Diencephalon (tissue), 1 donor: ENCODE measurements around the gene RAB39B. TPM values are rescaled to one million over a fixed set of nuclear protein-coding genes. Genes with fewer than 3 reads are reported as not detected.

Source experiments
- small RNA-seq: library from RNA; depleted of rRNA; stranded (forward); fragments of <200 nt; gene quantifications from one replicate; pipeline ENCODE3, GENCODE V24; 2014
- total RNA-seq: library from RNA; depleted of rRNA; stranded (reverse); fragments of >200 nt; gene quantifications from one replicate; pipeline ENCODE4 v1.2.3, GENCODE V29; 2014

RAB39B gene
- total RNA-seq = 34.1 TPM

GRCh38 chrX:155263854-155264628 is at the start of gene RAB39B:
Gene RAB39B, minus strand, starts transcription at chrX:155264491. Its CDS starts 203 bp downstream, at chrX:155264288.

GRCh38 chrX:155216179-155216939 is 47.9 kb downstream of the RAB39B start, which contains the start of gene VBP1:
Gene VBP1, plus strand, starts transcription at chrX:155216460. Its CDS starts 23 bp downstream, at chrX:155216483.

Small RNAs within 50 kb of the gene (small RNA-seq; reads per million reads assigned to genes)
- gene AC234781.4 = not detected

Other genes starting within 250 kb of the RAB39B start
- 6.7 TPM for gene F8, start 241.8 kb downstream of the RAB39B start, total RNA-seq
- 29.8 TPM for gene FUNDC2, start 237.6 kb downstream of the RAB39B start, total RNA-seq
- 6.7 TPM for gene CMC4, start 193.4 kb downstream of the RAB39B start, total RNA-seq
- 10.4 TPM for gene MTCP1, start 193.4 kb downstream of the RAB39B start, total RNA-seq
- gene BRCC3, start 193.0 kb downstream of the RAB39B start, total RNA-seq = 21.9 TPM
- gene VBP1, start 48.0 kb downstream of the RAB39B start, total RNA-seq = 137 TPM
- 3.2 TPM for gene CLIC2, start 70.1 kb upstream of the RAB39B start, total RNA-seq
- not detected for gene F8A2, start 117.6 kb upstream of the RAB39B start, total RNA-seq
- 1.4 TPM for gene F8A3, start 194.1 kb upstream of the RAB39B start, total RNA-seq